Measurements from ENCODE around the gene PTRH2. TPM values are rescaled to one million over a fixed set of nuclear protein-coding genes. Genes with fewer than 3 reads are reported as not detected.

The PTRH2 gene
- polyA plus RNA-seq, 2 of the 4 experiments (the other 2 are of a cell fraction) = 109 to 169 TPM

GRCh38 chr17:59719526-59719925, 12.3 kb upstream of the PTRH2 start:
- H3K9me3 ChIP-seq = no peaks in the 10 kb centered on the region
- FAIRE-seq = peak; percentile 63
- ChIA-PET POLR2A (interaction anchor here (1.0 kb wide), 1 partner anchor 12 kb away, joined by 4 read pairs; the partner anchor contains the start of genes PTRH2 and VMP1), CTCF (interaction anchor here (2.3 kb wide), 1 partner anchor 27 kb away, joined by 8 read pairs; no protein-coding TSS in a partner anchor)
- H3K4me2 ChIP-seq = no peak overlapping the region
- no peak for ATAC-seq
- H3K4me1 ChIP-seq = peaks cover 9% of the 10 kb centered on the region; the same call in 1 of the 3 replicates
- no peak for TF ChIP-seq MAFK (IDR thresholded peaks at IDR 0.05; ENCODE audit: partially characterized antibody)
- TF ChIP-seq, protein P1, sequence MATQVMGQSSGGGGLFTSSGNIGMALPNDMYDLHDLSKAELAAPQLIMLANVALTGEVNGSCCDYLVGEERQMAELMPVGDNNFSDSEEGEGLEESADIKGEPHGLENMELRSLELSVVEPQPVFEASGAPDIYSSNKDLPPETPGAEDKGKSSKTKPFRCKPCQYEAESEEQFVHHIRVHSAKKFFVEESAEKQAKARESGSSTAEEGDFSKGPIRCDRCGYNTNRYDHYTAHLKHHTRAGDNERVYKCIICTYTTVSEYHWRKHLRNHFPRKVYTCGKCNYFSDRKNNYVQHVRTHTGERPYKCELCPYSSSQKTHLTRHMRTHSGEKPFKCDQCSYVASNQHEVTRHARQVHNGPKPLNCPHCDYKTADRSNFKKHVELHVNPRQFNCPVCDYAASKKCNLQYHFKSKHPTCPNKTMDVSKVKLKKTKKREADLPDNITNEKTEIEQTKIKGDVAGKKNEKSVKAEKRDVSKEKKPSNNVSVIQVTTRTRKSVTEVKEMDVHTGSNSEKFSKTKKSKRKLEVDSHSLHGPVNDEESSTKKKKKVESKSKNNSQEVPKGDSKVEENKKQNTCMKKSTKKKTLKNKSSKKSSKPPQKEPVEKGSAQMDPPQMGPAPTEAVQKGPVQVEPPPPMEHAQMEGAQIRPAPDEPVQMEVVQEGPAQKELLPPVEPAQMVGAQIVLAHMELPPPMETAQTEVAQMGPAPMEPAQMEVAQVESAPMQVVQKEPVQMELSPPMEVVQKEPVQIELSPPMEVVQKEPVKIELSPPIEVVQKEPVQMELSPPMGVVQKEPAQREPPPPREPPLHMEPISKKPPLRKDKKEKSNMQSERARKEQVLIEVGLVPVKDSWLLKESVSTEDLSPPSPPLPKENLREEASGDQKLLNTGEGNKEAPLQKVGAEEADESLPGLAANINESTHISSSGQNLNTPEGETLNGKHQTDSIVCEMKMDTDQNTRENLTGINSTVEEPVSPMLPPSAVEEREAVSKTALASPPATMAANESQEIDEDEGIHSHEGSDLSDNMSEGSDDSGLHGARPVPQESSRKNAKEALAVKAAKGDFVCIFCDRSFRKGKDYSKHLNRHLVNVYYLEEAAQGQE (IDR thresholded peaks at IDR 0.05) = no peak
- TF ChIP-seq ESRRA (IDR thresholded peaks at IDR 0.05; ENCODE audit: borderline replicate concordance, low read length) = no peak
- TF ChIP-seq, protein P2, sequence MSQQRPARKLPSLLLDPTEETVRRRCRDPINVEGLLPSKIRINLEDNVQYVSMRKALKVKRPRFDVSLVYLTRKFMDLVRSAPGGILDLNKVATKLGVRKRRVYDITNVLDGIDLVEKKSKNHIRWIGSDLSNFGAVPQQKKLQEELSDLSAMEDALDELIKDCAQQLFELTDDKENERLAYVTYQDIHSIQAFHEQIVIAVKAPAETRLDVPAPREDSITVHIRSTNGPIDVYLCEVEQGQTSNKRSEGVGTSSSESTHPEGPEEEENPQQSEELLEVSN (IDR thresholded peaks at IDR 0.05; ENCODE audit: borderline replicate concordance, low read depth) = no peak
- TF ChIP-seq POLR2AphosphoS2 (conservative IDR thresholded peaks at IDR 0.05; ENCODE audit: low read length) = no peak
- TF ChIP-seq TP53 (CRISPR knock-in tag; IDR thresholded peaks at IDR 0.05) = no peak
- no peak for TF ChIP-seq MAX (IDR thresholded peaks at IDR 0.05)
- TF ChIP-seq NFE2L2 (conservative IDR thresholded peaks at IDR 0.05; ENCODE audit: low read length) = no peak
- TF ChIP-seq, protein P3, sequence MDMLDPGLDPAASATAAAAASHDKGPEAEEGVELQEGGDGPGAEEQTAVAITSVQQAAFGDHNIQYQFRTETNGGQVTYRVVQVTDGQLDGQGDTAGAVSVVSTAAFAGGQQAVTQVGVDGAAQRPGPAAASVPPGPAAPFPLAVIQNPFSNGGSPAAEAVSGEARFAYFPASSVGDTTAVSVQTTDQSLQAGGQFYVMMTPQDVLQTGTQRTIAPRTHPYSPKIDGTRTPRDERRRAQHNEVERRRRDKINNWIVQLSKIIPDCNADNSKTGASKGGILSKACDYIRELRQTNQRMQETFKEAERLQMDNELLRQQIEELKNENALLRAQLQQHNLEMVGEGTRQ (IDR thresholded peaks at IDR 0.05) = no peak
- no peak for TF ChIP-seq SREBF2 (IDR thresholded peaks at IDR 0.05)
- no peak for TF ChIP-seq PBX3 (IDR thresholded peaks at IDR 0.05)
- TF ChIP-seq EP300 (IDR thresholded peaks at IDR 0.05) = no peak
- no peak for TF ChIP-seq MYC (IDR thresholded peaks at IDR 0.05; ENCODE audit: borderline replicate concordance, low read length)
- TF ChIP-seq GATA3 (IDR thresholded peaks at IDR 0.05; ENCODE audit: borderline replicate concordance) = no peak
- TF ChIP-seq RCOR1 (IDR thresholded peaks at IDR 0.05; ENCODE audit: low read depth, low read length) = no peak
- no peak for TF ChIP-seq CHD4 (IDR thresholded peaks at IDR 0.05; ENCODE audit: borderline replicate concordance)
- TF ChIP-seq, protein P4, sequence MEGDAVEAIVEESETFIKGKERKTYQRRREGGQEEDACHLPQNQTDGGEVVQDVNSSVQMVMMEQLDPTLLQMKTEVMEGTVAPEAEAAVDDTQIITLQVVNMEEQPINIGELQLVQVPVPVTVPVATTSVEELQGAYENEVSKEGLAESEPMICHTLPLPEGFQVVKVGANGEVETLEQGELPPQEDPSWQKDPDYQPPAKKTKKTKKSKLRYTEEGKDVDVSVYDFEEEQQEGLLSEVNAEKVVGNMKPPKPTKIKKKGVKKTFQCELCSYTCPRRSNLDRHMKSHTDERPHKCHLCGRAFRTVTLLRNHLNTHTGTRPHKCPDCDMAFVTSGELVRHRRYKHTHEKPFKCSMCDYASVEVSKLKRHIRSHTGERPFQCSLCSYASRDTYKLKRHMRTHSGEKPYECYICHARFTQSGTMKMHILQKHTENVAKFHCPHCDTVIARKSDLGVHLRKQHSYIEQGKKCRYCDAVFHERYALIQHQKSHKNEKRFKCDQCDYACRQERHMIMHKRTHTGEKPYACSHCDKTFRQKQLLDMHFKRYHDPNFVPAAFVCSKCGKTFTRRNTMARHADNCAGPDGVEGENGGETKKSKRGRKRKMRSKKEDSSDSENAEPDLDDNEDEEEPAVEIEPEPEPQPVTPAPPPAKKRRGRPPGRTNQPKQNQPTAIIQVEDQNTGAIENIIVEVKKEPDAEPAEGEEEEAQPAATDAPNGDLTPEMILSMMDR (IDR thresholded peaks at IDR 0.05) = no peak
- no peak for TF ChIP-seq POLR2A (IDR thresholded peaks at IDR 0.05; ENCODE audit: low read length)
- no peak for TF ChIP-seq JUNB (IDR thresholded peaks at IDR 0.05)
- TF ChIP-seq ZSCAN20 (CRISPR knock-in tag; IDR thresholded peaks at IDR 0.05) = no peak
- H3K27ac ChIP-seq = no peak overlapping the region
- DNase-seq (ENCODE audit: low read depth in 1 of 2, low spot score in 1 of 2) = no peak
- no peak overlapping the region for H3K4me3 ChIP-seq

DNA sequence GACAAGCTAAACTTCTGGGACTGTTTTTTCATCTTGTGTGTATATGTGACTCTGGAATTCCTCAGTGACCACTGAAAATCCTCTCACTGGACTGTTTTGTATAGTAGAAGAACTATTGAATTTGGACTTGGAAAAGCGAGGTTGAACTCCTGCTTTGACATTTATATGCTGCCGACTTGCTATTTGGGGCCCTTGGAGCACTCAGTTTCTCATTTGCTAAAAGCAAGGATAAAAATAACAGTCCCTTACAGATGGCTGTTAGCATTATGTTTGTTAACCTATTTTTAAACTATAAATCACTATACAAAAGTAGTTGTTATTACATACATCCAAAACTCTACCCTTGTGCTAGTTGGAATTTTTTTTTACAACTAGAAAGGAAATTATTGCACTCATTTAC, 9.2 kb upstream of the PTRH2 start:
- ATAC-seq (no peak), DNase-seq (ENCODE audit: low read depth in 1 of 2, low spot score in 1 of 2) (no peak), FAIRE-seq (no peak)
- Histone ChIP-seq H3K4me2 (no peak overlapping the region), H3K4me1 (0 out of 3 replicates have a peak, but pooled peaks cover 4% of the 10 kb centered on the region), H3K4me3 (no peak overlapping the region), H3K9me3 (no peaks in the 10 kb centered on the region), H3K27ac (no peak overlapping the region)
- CTCF ChIA-PET = interaction anchor here (0.6 kb wide), 1 partner anchor 133 kb away, joined by 3 read pairs; no protein-coding TSS in a partner anchor
- 79% methylated on average over 2 of the region's 2 CpGs for WGBS (ENCODE audit: missing lambda C conversion rate)
- POLR2A ChIA-PET = no interaction called here
- TF ChIP-seq EP300 (IDR thresholded peaks at IDR 0.05) = no peak
